NCI-H1417 (cell line): ENCODE measurements around the gene STK16.

ENCODE experiments used
- DNase-seq, 3 experiments: peaks; one replicate each; lab custom pipeline; 2025; lab: John Stamatoyannopoulos, UW

STK16 gene

GRCh38 chr2:219269362-219270054, 24.2 kb downstream of the STK16 start:
- DNase-seq: peak; percentile 28 to 79 (median 64)

- DNase-seq: no peak
Measured at GRCh38 chr2:219270055-219270372, 24.7 kb downstream of the STK16 start.

- DNase-seq: no peak
Measured at GRCh38 chr2:219271021-219271420, 25.7 kb downstream of the STK16 start.

GRCh38 chr2:219272356-219272755, 27.1 kb downstream of the STK16 start:
- DNase-seq: no peak

- no peak for DNase-seq
Measured at GRCh38 chr2:219272995-219273394, 27.7 kb downstream of the STK16 start.

- no peak for DNase-seq
Measured at GRCh38 chr2:219273937-219274336, 28.7 kb downstream of the STK16 start.

GRCh38 chr2:219274361-219274921, 29.2 kb downstream of the STK16 start:
- DNase-seq: no peak

- DNase-seq: peak; percentile 61 to 83 (median 65)
Measured at GRCh38 chr2:219277703-219278654, 32.7 kb downstream of the STK16 start.

- no peak for DNase-seq
Measured at GRCh38 chr2:219278655-219279150, 33.4 kb downstream of the STK16 start.

- peak; percentile 93 to 97 (median 96) for DNase-seq
Measured at GRCh38 chr2:219279151-219279915, 34.1 kb downstream of the STK16 start, which contains the start of gene DNAJB2. TSS of gene DNAJB2 (plus strand) at chr2:219279366. CDS start at chr2:219279834, 468 bp downstream.

GRCh38 chr2:219279916-219280516, 34.7 kb downstream of the STK16 start:
- no peak for DNase-seq

- DNase-seq: no peak
Measured at GRCh38 chr2:219280651-219281050, 35.4 kb downstream of the STK16 start.

- no peak for DNase-seq
Measured at GRCh38 chr2:219281588-219281987, 36.3 kb downstream of the STK16 start.

- DNase-seq: no peak
Measured at GRCh38 chr2:219282375-219282774, 37.1 kb downstream of the STK16 start.

GRCh38 chr2:219282943-219283581, 37.8 kb downstream of the STK16 start:
- DNase-seq: no peak

- no peak for DNase-seq
Measured at GRCh38 chr2:219284501-219285372, 39.5 kb downstream of the STK16 start.

GRCh38 chr2:219285373-219285735, 40.1 kb downstream of the STK16 start:
- no peak for DNase-seq

- DNase-seq: peak in 1 of 3 experiments; percentile 2
Measured at GRCh38 chr2:219285894-219286425, 40.7 kb downstream of the STK16 start.

GRCh38 chr2:219286436-219287115, 41.3 kb downstream of the STK16 start:
- DNase-seq: no peak
